GM06990 (cell line): Measurements from ENCODE around the gene TEDC1.

ENCODE experiments used
- DNase-seq: peaks from one replicate; pipeline ENCODE4 v3.0.0-alpha.2; 2011; ENCODE audit not compliant: insufficient read length; ENCODE audit errors: extremely low read depth
- H3K27me3 ChIP-seq: replicated peaks from 2 replicates; pipeline ENCODE4 v1.6.0; 2011; ENCODE audit warnings: low read length; ENCODE audit not compliant: control insufficient read depth, insufficient read depth
- H3K36me3 ChIP-seq: 2 replicates; pipeline ENCODE4 v1.5.1; 2011; ENCODE audit warnings: low read length; ENCODE audit not compliant: control insufficient read depth, insufficient read depth
- H3K4me3 ChIP-seq: replicated peaks from 2 replicates; pipeline ENCODE4 v1.5.1; 2011; ENCODE audit warnings: low read depth, mild to moderate bottlenecking, control low read depth, low read length
- TF ChIP-seq, protein P1 (sequence below): IDR thresholded peaks from 2 replicates; pipeline ENCODE4 v1.5.1; 2011; ENCODE audit warnings: low read length, control low read depth, mild to moderate bottlenecking, inconsistent platforms; ENCODE audit not compliant: insufficient read depth, poor library complexity, severe bottlenecking

Gene TEDC1

DNA sequence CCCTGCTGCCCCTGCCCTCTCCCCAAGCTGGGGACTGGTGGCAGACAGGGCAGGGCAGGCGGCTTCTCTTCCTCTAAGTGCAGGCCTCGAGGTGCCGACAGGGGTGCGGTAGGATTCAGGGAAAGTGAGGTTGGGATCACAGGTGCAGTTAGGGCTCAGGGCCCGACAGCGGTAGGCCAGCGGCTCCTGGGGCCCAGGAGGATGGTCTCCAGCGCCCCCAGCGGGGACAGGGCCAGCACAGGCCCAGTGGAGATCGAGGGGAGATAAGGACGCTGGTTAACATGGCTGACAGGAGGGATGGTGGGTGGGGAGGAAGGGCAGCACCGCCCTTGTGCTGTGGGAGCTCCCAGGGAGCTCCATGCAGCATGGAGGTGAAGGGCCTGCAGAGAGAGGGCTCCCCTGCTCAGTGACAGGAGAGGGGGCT, 5.3 kb upstream of the TEDC1 start:
- no peaks in the 10 kb centered on the region; the same call in 1 of the 2 replicates for H3K36me3 ChIP-seq
- no peaks in the 10 kb centered on the region for H3K27me3 ChIP-seq
- TF ChIP-seq, protein P1, sequence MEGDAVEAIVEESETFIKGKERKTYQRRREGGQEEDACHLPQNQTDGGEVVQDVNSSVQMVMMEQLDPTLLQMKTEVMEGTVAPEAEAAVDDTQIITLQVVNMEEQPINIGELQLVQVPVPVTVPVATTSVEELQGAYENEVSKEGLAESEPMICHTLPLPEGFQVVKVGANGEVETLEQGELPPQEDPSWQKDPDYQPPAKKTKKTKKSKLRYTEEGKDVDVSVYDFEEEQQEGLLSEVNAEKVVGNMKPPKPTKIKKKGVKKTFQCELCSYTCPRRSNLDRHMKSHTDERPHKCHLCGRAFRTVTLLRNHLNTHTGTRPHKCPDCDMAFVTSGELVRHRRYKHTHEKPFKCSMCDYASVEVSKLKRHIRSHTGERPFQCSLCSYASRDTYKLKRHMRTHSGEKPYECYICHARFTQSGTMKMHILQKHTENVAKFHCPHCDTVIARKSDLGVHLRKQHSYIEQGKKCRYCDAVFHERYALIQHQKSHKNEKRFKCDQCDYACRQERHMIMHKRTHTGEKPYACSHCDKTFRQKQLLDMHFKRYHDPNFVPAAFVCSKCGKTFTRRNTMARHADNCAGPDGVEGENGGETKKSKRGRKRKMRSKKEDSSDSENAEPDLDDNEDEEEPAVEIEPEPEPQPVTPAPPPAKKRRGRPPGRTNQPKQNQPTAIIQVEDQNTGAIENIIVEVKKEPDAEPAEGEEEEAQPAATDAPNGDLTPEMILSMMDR, result peak; percentile 57
- peak; percentile 51 for DNase-seq
- no peak overlapping the region for H3K4me3 ChIP-seq

DNA sequence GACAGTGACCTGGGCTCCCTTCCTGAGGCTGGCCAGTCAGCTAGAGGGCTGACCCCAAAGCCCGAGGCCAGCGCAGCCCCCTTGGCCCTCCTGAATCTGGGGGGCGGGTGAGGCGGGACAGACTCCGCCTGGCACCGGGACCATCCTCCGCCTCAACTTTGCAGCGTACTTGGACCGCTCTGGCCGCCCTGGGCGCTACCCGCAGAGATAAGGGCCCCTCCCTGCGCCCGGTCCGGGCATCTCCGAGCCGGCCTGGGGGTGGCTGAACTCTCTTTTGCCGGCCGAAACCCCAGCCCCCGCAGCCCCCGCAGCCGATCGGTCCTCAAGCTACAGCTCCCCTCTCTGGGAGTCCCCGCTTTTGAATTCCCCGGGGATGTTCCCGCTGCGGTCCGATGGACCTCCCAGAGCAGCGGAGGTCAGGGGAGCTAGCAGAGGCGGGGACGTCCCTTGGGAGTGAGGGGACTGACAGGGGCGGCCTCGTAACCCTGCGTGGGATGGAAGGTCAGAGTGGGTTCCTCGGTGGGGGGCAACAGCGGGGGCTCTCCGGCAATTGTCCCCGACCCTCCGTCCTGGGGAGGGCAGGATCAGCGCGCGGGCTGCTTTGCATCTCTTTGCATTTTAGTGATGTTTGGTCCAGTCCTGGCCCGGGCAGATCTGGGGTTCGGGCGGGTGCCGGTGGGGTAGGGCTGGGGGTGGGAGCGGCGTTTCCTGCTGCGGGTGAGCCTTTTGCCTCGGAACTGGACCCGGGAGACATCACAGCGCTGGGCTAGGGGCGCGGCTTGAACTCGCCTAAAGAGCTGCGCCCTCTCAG, 4.7 kb upstream of the TEDC1 start, which contains the start of gene CRIP1:
Gene CRIP1, plus strand, starts transcription at position 724 of the 811 bp plus-strand sequence. CDS start 374 bp downstream, outside the sequence.
- DNase-seq, result no peak
- H3K36me3 ChIP-seq, result no peaks in the 10 kb centered on the region; the same call in 1 of the 2 replicates
- no peaks in the 10 kb centered on the region for H3K27me3 ChIP-seq
- peak within 1 kb of the TSS; percentile 77 for H3K4me3 ChIP-seq
- TF ChIP-seq, protein P1, result no peak

DNA sequence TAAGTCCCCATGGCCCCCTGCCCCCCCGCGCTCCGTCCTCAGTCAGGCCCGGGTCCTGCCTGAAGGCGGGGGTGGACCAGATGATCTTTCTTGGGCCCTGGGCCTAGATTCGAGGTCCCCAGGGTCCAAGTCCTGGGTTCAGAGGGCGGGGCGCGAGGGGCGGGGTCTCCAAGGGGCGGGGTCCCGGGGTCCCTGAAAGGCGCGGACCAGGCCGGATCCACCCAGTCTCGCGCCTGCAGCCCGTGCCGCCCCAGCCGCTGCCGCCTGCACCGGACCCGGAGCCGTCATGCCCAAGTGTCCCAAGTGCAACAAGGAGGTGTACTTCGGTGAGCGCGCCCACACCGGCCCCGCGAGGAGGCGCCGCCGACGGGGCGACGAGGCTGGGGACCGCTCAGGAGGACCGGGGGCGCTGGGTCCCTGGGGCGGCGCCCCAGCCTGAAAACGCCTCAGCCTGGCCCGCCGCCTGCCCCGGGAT, 4.0 kb upstream of the TEDC1 start:
- DNase-seq, result peak; percentile 70
- Histone ChIP-seq H3K27me3 (no peaks in the 10 kb centered on the region), H3K4me3 (peak overlapping the region; percentile 77), H3K36me3 (no peaks in the 10 kb centered on the region; the same call in 1 of the 2 replicates)
- TF ChIP-seq, protein P1, result no peak

DNA sequence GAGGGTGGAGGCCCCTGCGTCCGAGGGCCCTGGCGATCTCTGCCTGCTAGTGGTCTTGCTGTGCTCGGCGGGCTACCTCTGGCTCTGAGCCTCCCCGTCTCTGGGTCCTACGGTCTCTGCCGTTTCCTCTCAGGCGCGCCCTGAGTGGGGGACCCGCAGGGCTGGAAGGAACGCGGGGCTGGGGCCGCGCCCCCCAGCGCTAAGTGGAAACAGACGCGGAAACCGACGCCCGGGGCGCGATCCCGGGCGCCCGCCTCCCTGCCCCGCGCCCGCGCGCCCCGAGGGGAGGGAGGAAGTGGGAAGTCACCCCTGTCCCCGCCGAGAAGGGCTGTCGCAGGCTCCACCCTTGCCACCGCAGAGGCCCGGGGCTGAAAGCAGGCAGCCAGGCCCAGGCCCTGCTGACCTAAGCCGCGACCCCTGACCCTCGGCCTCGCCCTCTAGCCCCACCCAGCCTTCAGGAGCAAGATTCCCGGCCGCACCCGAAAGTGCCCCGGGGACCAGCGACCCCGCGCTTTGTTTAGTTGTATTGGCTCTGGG, 3.5 kb upstream of the TEDC1 start:
- no peaks in the 10 kb centered on the region for H3K27me3 ChIP-seq
- peak overlapping the region; percentile 77 for H3K4me3 ChIP-seq
- H3K36me3 ChIP-seq, result peaks cover 2% of the 10 kb centered on the region; the same call in 1 of the 2 replicates
- peak; percentile 72 for DNase-seq
- TF ChIP-seq, protein P1, result no peak

DNA sequence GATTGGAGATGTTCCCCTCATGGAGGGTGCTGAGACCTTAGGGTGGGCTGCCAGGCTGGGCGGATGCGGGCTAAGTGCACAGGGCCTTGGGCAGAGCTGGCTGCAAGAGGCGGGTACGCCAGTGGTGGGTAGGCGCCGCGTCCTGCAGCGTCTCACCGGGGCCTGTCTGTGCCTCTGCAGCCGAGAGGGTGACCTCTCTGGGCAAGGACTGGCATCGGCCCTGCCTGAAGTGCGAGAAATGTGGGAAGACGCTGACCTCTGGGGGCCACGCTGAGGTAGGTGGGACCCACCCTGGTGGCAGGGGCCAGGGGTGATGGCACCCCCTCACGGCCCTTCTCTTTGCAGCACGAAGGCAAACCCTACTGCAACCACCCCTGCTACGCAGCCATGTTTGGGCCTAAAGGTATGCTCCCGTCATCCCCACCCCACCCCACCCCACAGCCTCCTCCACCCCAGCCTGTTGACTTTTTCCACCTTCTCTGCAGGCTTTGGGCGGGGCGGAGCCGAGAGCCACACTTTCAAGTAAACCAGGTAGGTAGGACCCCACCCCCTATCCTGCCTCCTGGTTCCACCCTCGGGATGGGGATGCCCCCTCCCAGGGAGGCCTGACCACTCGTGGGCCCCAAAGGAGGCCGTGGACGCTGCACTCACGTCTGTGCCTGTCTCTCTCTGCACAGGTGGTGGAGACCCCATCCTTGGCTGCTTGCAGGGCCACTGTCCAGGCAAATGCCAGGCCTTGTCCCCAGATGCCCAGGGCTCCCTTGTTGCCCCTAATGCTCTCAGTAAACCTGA, 2.9 kb upstream of the TEDC1 start:
- Histone ChIP-seq H3K4me3 (peak overlapping the region; percentile 77), H3K36me3 (peaks cover 4% of the 10 kb centered on the region), H3K27me3 (no peaks in the 10 kb centered on the region)
- TF ChIP-seq, protein P1, result peak; percentile 20
- DNase-seq, result no peak
